ENCODE results near the gene BIN1.

DNA sequence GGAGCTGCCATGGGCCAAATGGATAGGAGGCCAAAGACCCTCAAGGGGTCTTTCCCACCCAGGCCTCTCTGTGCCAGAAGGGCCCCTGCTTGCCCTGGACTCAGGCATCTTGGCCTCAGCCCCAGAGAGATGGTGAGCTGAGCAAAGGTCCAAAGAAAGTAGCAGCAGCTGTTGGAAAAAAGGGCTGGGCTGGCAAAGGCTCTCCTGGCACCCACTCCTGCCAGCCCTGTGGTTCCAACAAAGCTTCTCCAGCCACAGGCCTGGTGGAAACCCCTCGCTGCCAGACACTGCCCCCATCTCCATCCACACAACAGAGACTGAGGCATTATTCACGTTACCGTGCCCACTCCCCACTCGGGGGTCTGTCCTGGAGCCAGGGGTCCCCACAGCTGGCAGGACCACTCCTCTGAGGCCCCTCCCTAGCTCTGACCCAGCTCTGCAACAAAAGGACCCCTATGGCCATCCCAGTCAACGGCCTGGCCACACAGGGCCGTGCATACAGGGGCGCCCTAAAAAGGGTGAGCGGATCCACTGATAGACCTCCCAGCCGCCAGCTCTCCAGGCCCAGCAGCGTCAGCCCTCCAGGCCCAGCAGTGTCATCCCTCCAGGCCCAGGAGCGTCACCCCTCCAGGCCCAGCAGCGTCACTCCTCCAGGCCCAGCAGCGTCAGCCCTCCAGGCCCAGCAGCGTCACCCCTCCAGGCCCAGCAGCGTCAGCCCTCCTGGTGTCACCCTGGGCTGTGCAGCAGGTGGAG is 10.1 kb downstream of the BIN1 start:
- TF ChIP-seq, protein P1, sequence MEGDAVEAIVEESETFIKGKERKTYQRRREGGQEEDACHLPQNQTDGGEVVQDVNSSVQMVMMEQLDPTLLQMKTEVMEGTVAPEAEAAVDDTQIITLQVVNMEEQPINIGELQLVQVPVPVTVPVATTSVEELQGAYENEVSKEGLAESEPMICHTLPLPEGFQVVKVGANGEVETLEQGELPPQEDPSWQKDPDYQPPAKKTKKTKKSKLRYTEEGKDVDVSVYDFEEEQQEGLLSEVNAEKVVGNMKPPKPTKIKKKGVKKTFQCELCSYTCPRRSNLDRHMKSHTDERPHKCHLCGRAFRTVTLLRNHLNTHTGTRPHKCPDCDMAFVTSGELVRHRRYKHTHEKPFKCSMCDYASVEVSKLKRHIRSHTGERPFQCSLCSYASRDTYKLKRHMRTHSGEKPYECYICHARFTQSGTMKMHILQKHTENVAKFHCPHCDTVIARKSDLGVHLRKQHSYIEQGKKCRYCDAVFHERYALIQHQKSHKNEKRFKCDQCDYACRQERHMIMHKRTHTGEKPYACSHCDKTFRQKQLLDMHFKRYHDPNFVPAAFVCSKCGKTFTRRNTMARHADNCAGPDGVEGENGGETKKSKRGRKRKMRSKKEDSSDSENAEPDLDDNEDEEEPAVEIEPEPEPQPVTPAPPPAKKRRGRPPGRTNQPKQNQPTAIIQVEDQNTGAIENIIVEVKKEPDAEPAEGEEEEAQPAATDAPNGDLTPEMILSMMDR (conservative IDR thresholded peaks at IDR 0.05; ENCODE audit: low read depth, low read length) = no peak
- no peak for TF ChIP-seq EZH2 (IDR thresholded peaks at IDR 0.05; ENCODE audit: borderline replicate concordance, low read depth, low read length, poor library complexity, severe bottlenecking)

Measured in A673 (cell line).